SHP77 treated with DMSO at 0.1 percent for 48 hours (cell line): Measurements from ENCODE around the gene MYO9B.

Experiments
- DNase-seq: peaks from one replicate; lab custom pipeline; 2025; lab: John Stamatoyannopoulos, UW

Gene MYO9B

GRCh38 chr19:17213334-17213733, 137.8 kb downstream of the MYO9B start:
- no peak for DNase-seq

DNA sequence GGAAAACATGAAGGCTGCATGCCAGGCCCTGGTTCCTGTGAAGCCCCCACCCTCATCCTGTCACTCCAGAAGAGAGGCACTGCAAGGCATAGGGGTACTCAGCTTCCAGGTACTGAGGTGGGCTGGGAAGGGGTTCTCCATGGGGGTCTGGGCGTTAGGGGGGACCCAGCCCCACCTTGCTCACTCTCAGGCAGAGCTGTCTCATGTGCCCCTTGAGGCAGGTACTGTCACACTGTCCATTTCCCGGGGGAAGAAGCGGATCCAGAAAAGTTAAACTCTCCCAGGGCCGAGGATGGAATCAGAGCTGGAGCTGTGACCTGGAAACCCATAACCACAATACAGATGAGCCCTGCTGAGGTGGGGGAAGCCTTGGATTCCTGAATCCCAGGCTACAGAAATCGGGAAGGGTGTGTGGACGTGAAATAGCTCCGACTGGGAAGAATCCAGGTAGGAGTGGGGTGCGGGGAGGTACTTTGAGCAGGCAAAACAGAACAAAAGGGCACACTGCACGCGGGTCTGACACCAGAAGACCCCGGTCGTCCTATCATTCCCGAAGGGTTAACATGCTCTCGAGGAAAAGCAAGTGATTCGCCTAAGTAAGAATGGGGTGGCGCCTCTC, 139.0 kb downstream of the MYO9B start:
- DNase-seq: no peak

- peak; percentile 88 for DNase-seq
These were observed 139.8 kb downstream of the MYO9B start, which contains the start of gene USE1 for GRCh38 chr19:17215127-17215971. Gene USE1 (plus strand): TSS chr19:17215357. CDS start chr19:17215406, 49 bp downstream.

GRCh38 chr19:17216058-17216670, 140.6 kb downstream of the MYO9B start:
- DNase-seq: no peak

- no peak for DNase-seq
These were observed 143.7 kb downstream of the MYO9B start for GRCh38 chr19:17219286-17219685.

GRCh38 chr19:17220207-17220758, 144.7 kb downstream of the MYO9B start:
- no peak for DNase-seq

- DNase-seq: no peak
These were observed 149.5 kb downstream of the MYO9B start for GRCh38 chr19:17225053-17225452.

DNA sequence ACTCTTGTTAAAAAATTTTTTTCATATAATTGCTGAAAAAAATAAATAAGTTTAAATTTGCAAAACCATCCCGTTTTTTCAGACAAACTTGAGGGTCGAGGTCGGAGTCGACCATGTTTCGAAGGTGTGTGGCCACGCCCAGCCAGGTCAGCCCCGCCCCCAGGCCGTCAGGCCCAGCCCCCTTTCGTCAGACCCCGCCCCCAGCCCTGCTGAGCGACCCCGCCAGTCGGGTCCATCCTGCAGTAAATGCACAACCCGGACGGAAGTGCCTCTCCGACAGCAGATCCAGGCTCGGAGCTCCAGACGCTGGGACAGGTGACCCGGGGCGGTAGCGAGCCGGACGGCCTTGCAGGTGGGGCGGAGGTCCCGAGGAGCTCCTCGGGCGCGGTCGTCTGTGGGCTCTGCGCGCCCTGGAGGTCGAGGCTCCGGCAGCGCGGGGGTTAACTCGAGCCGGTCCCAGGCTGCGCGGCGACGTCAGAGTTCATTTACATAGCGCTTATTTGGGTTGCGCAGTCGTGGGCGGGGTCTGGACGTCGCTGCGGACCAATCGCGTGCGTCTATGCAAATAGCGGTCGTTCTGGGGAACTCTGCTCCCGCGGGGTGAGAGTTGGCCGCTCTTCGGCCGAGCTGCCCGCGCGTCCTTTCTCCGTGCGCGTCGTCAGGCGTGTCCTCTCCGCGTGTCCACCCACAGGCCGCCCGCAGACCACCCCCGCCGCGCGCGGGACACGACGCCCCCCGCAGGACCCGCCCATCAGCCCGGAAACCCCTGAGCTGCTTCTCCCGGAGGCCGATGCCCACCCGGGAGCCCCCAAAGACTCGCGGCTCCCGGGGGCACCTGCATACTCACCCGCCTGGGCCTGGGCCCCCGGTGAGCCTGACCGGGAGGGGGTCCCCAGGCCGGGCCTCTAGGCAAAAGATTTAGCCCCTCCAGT, 150.7 kb downstream of the MYO9B start, which contains the start of gene OCEL1:
TSS of gene OCEL1 (plus strand) at position 225 of the 932 bp plus-strand sequence. CDS start at position 247, 22 bp downstream.
- DNase-seq: peak; percentile 92

- no peak for DNase-seq
These were observed 152.3 kb downstream of the MYO9B start for GRCh38 chr19:17227798-17228367.

DNA sequence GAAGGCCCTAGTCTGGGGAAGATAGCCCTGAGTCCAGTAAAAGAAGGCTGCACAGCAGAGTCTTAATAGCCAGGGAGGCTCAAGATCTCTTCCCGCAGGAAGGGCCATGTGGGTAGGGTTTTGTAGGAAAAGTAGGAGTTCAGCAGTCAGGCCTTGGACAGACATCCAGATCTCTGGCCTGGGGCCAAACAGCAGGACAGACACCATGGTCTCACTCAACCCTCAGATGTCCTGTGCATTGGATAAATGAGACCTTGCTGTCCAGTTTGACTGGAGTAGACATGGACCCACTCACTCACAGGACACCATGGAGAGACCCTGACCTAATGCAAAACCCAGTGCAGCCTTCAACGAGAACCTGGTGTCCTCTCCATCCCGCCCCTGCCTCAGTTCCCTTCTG, 154.3 kb downstream of the MYO9B start:
- DNase-seq: no peak

GRCh38 chr19:17232258-17232657, 156.7 kb downstream of the MYO9B start:
- no peak for DNase-seq

- DNase-seq: peak; percentile 24
These were observed 159.3 kb downstream of the MYO9B start for GRCh38 chr19:17234911-17235299.

- peak; percentile 27 for DNase-seq
These were observed 159.9 kb downstream of the MYO9B start for GRCh38 chr19:17235300-17235970.

- DNase-seq: peak; percentile 28
These were observed 160.6 kb downstream of the MYO9B start for GRCh38 chr19:17235971-17236777.

DNA sequence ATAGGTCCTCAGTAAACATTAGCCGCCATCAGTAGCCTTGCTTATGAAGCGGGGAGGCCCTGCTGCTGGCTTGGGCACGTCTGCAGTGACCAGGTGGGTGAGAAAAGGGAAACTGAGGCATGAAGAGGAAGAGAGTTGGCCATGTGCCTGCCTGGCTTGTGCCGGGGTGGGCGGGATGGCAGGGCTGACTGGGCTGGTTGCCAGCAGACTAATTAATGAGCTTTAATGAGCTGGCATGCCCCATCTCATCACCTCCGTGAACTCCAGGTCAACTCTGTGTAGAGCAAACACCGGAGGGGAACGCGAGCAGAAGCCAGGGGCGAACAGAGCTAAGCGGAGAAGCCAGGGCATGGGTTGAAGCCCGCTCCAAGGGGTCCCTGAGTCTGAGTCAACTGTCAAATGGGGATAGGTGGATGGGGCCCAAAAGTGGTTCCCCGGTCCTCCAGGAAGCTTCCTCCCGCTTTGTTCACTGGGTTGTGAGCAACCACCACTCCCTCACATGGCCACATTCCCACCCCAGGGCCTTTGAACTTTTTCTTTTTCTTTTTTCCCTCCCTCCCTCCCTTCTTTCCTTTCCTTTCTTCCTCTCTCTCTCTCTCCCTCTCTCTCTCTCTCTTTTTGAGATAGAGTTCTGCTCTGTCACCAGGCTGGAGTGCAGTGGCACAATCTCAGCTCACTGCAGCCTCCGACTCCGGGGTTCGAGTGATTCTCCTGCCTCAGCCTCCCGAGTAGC, 161.4 kb downstream of the MYO9B start:
- DNase-seq: no peak

DNA sequence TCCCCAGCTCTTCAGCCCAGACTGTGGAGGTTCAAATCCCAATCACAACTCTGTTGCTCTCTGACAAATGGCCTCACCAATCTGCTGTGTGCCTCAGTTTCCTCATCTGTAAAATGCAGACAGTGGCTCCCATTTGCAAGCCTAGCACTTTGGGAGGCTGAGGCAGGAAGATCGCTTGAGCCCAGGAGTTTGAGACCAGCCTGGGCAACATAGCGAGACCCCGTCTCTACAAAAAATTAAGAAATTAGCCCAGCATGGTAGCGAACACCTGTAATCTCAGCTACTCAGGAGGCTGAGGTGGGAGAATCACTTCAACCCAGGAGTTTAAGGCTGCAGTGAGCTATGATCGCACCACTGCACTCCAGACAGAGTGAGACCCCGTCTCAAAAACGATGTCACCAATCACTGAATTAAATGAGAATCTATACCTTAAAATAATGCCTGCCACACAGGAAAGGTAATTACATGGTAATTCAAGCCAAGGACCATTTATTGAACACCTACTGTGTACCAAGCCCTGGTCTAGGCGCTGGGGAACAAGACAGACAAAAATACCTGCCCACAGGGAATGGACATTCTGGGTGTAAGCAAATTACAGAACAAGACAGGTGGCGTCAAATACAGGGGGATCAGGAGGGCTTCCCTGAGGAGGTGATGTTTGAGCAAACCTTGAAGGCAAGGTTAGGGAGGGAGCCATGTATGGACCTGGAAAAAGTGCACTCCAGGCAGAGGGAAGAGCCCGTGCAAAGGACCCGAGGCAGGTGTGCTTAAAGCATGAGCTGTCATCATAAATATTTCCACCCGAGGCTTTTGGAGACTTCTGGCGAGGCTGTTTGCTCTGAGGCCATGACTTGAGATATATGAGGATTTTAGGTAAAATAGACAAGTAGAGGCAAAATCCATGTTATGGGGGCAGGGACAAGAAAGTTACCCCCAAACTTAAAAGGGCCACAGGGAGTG, 162.4 kb downstream of the MYO9B start:
- DNase-seq: no peak

DNA sequence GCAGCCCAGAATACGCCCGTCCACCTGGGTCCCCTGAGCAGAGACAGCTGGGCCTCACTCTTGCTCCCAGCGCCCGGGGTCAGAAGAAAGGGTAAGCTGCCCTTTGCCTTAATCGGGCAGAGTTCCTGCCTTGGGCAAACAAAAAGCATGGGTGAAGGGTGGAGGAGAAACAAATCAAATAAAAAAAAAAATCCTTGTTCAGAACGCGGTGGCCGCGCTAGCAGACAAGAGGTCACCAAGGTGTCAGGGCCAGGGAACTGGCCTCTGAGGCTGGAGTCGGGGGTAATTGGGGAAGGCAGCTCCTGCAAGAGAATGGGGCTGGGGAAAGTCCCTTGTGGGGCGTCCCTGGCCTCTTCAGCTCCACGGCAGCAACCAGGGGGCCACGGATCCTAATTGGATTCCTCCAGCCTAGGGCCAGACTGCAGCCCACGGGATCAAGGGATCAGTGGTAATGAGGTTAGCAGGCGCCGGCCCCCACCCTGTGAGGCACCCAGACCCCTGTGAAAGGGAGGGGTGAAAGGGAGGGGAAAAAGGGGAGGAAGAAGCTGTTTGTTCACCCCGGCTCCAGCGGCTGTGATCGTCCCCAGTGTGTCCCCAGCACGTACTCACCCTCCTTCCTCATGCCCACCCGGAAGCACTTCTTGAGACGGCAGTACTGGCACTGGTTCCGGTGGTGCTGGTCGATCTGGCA, 164.6 kb downstream of the MYO9B start:
- no peak for DNase-seq
